ENCODE measurements around the gene POLD3. TPM values are rescaled to one million over a fixed set of nuclear protein-coding genes. Genes with fewer than 3 reads are reported as not detected.

POLD3 gene
- polyA plus RNA-seq, 1 donor from 2014 or later, result 16.8 TPM

Small RNAs within 50 kb of the gene (small RNA-seq; reads per million reads assigned to genes)
- gene RANP3 (0 reads per million in 3 experiments), gene RN7SKP297 (0 reads per million in 3 experiments)

Other genes starting within 250 kb of the POLD3 start
- gene PGM2L1, start 194.1 kb upstream of the POLD3 start, polyA plus RNA-seq, result 89.2 and 95.0 TPM in 2 replicates
- gene KCNE3, start 125.0 kb upstream of the POLD3 start, polyA plus RNA-seq, result not detected in 2 replicates
- gene LIPT2, start 98.9 kb upstream of the POLD3 start, polyA plus RNA-seq, result 3.9 and 11.3 TPM in 2 replicates
- not detected in 2 replicates for gene CHRDL2, start 138.8 kb downstream of the POLD3 start, polyA plus RNA-seq
- 9.0 and 10.6 TPM in 2 replicates for gene RNF169, start 156.3 kb downstream of the POLD3 start, polyA plus RNA-seq